GM19238 (cell line): Measurements from ENCODE around the gene NDUFA7.
"Not testable (repeated sequence)": the region's sequence is repeated elsewhere in the genome, so short reads cannot be mapped to it uniquely, and the experiment has no call there.

Experiments used
- DNase-seq: peaks from one replicate; pipeline ENCODE4 v3.0.0; 2011; ENCODE audit warnings: low spot score; ENCODE audit not compliant: insufficient read length

Gene NDUFA7

GRCh38 chr19:8321067-8321985 lies at the start of gene NDUFA7, which contains the start of gene RPS28:
TSS of gene NDUFA7 (minus strand) at chr19:8321375. CDS start at chr19:8321358, 17 bp downstream.
TSS of gene RPS28 (plus strand) at chr19:8321496. CDS start at chr19:8321531, 35 bp downstream.
- DNase-seq = peak; percentile 94

- no peak for DNase-seq
Observed at GRCh38 chr19:8370176-8371010, 49.2 kb upstream of the NDUFA7 start.

GRCh38 chr19:8367327-8368001 lies 46.3 kb upstream of the NDUFA7 start:
- DNase-seq = no peak

- no peak for DNase-seq
Observed at GRCh38 chr19:8366961-8367326, 45.8 kb upstream of the NDUFA7 start.

- no peak for DNase-seq
Observed at GRCh38 chr19:8366121-8366581, 45.0 kb upstream of the NDUFA7 start.

DNA sequence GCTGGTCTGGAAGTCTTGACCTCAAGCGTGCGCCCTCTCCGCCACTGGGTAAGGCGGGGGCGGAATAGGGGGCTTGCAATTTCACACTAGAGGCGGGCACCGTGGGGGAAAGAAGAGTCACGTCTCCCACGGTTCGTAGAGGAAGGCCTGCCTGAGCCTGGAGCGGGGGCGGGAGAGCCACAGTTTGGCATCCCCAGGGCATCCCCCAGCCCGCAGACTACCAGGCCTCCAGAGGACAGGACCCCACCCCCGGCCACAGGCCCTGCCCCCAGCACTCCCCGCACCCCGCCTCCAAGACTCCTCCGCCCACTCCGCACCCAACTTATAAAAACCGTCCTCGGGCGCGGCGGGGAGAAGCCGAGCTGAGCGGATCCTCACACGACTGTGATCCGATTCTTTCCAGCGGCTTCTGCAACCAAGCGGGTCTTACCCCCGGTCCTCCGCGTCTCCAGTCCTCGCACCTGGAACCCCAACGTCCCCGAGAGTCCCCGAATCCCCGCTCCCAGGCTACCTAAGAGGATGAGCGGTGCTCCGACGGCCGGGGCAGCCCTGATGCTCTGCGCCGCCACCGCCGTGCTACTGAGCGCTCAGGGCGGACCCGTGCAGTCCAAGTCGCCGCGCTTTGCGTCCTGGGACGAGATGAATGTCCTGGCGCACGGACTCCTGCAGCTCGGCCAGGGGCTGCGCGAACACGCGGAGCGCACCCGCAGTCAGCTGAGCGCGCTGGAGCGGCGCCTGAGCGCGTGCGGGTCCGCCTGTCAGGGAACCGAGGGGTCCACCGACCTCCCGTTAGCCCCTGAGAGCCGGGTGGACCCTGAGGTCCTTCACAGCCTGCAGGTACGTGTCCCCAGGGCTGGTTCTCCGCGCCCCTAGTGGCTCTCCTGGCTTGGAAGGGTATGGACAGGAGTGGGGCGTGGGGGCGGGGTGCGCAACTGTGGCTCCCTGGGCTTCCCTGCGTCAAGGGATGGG lies 42.9 kb upstream of the NDUFA7 start, which contains the start of gene ANGPTL4:
Gene ANGPTL4, plus strand, starts transcription at position 353 of the 969 bp plus-strand sequence. Its CDS starts 167 bp downstream, at position 520.
- DNase-seq = no peak

GRCh38 chr19:8361921-8362793 lies 41.0 kb upstream of the NDUFA7 start:
- DNase-seq = no peak

DNA sequence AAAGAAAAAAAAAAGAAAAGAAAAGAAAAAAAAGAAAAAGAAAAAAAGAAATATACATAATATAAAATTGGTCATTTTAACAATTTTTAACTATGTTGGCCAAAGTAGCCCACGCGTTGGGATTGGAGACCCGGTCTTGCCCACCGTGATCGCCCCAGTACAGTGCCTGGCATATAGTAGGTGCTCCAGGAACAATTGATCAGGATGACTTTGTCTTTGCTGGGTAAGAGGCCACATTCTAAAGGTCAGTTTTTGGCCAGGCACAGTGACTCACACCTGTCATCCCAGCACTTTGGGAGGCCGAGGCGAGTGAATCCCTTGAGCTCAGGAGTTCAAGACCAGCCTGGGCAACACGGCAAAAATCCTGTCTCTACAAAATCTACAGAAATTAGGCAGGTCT lies 39.0 kb upstream of the NDUFA7 start:
- DNase-seq = no peak

GRCh38 chr19:8358948-8359347 lies 37.8 kb upstream of the NDUFA7 start:
- no peak for DNase-seq

DNA sequence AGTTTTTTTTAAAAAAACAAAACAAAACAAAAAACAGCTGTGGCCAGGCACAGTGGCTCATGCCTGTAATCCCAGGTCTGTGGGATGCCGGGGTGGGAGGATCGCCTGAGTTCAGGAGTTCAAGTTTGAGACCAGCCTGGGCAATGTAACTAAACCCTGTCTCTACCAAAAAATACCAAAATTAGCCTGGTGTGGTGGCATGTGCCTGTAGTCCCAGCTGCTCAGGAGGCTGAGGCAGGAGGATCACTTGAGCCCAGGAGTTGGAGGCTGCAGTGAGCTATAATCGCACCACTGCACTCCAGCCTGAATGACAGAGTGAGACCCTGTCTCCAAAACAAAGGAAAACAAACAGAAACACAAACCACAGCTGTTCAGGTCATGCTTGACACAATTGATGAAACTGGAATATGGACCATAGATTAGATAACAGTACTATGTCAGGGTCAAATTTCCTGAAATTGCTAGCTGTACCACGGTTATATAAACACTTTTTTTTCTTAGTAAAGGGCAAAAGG lies 35.9 kb upstream of the NDUFA7 start:
- DNase-seq = no peak

DNA sequence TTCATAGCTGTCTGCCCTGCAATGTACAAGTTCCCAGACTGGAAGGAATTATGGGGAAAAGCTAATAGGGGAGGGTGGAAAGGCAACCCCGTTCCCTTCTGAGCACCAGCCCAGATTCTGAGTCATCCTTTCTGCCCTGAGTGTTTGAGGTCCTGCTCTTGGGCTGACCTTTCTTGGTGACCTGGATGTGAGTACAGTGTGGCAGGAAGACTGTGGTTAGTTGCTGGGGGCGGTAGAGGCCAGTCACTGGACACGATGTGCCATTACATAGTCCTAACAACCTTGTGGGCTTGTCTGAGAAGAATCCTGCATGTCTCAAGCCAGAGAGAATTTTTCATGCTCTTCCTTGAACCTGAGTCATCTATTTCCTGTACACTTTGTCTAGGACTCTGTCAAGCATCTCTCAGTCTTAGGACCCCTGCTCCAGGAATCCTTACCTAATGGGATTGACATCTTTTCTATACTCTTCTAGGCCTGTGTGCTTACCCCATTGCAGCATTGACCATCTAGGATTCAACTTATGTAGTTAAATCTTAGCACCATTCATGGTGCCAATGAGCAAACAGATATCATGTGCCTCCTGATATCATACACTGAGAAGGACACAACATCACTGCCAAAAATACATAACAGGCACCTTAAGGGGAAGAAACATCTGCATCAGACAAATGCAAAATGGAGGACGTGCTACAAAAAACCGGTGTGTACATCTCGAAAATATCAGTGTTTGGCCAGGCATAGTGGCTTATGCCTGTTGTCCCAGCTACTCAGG lies 34.6 kb upstream of the NDUFA7 start:
- no peak for DNase-seq

DNA sequence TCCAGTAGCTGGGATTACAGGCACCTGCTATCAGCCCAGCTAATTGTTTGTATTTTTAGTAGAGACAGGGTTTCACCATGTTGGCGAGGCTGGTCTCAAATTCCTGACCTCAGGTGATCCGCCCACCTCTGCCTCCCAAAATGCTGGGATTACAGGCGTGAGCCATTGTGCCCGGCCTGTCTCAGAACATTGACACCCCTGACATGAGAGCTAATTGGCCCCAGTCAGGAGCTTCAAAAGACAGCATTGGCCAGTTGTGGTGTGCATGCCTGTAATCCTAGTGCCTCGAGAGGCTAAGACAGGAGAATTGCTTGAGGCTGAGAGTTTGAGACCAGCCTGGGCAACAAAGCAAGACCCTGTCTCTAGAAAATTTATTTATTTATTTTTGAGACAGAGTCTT lies 31.7 kb upstream of the NDUFA7 start:
- DNase-seq = not testable (repeated sequence)

DNA sequence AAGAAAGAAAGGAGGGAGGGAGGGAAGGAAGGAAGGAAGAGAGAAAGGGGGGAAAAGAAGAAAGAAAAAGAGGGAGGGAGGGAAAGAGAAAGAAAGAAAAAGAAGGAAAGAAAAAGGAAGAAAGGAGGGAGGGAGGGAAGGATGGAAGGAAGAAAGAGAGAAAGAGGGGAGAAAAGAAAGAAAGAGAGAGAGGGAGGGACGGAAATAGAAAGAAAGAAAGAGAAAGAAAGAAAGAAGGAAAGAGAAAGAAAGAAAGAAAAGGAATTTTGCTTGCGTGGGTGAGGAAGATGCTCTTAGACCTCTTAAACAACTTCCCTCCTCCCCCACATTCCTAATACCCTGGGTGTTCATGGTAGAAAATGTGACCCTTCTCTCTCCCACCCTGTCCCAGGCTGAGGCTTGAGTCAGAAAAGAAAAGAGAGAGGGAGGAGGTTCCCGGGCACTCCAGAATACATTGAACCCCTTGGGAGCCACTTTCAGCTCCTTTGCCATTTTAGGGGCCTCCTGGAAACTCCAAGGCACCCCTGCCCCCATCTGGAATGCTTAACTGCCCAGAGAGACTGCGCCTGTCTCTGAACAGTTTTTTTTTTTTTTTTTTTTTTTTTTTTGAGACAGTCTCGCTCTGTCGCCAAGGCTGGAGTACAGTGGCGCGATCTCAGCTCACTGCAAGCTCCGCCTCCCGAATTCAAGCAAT lies 31.1 kb upstream of the NDUFA7 start:
- no peak for DNase-seq

DNA sequence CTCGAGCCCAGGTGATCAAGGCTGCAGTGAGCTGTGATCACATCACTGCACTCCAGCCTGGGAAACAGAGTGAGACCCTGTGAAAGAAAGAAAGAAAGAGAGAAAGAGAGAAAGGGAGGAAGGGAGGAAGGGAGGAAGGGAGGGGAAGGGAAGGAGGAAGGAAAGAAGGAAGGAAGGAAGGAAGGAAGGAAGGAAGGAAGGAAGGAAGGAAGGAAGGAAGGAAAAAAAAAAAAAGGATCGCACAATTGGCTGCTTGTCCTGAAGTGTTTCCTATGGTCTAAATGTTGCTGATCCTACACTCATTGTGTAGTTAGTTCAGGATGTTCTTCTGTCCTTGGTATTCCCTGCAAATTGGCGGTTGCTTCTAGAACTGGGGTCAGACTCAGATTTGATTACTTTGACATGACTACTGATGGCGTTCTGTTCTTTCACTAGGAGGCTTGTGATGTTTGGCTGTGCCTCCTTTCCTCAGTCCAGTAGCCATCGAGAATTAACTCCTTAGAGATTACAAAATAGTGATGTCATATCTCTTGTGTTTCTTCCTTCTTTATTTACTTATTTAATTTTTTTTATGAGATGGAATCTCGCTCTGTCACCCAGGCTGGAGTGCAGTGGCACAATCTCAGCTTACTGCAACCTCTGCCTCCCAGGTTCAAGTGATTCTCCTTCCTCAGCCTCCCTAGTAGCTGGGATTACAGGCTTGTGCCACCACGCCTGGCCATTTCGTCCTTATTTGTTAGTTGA lies 28.6 kb upstream of the NDUFA7 start:
- DNase-seq = not testable (repeated sequence)

- no peak for DNase-seq
Observed at GRCh38 chr19:8343483-8343844, 22.3 kb upstream of the NDUFA7 start.

DNA sequence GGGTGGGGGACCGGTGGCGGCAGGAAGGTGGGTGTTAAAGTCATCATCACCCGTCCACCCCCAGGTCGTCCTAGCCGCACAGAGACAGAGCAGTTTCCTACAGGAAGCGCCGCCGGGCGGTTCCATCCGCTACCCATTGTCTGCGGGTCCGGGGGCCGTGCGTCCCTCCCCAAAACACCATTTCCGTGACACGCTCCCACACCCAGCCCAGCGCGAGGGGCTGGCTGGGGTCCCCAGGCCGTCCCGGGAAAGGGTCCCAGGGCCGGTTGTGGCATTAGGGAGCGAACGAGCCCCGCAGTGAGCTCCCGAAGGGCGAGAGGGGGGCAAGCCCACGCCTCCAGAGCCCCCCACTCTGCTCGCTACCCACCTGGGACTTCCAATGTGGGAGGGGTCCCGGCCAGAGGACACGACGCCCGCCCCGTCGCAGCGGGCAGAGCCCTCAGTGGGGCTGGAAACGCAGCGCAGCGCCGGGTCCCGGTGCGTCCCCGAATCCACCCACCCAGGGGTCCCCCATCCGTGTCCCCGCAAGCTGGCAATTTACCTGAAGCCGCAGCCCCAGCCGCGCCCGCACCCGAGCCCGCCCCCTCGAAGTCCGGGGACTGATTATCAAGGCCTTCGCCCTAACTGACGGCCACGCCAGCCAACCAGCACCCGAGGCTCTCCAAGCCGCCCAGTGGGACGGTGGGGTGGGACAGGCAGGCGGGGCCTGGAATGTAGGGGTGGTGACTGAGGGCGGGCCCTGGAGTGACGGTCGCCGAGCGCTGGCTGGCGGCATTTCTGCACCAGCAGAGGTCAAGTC lies 21.7 kb upstream of the NDUFA7 start, which contains the start of gene KANK3:
Gene KANK3, minus strand, starts transcription at position 579 of the 799 bp plus-strand sequence. CDS start 5,434 bp downstream, outside the sequence.
- DNase-seq = peak; percentile 98
